DND-41 (cell line): ENCODE measurements around the gene KCNT2.

Experiments used
- ATAC-seq: fragments of 200-7000 bp; cut with Tn5 transposase; 3 replicates; pipeline ENCODE4 v1.9.1; 2021; ENCODE audit warnings: low read depth; ENCODE audit not compliant: insufficient read depth
- DNase-seq: peaks from one replicate; pipeline ENCODE4 v3.0.0-alpha.2; 2020
- H2AFZ ChIP-seq: 2 replicates; pipeline ENCODE4 v1.6.0; 2012; ENCODE audit warnings: low read depth, low read length
- H3K27ac ChIP-seq: 2 replicates; pipeline ENCODE4 v1.5.1; 2012; ENCODE audit warnings: low read length, inconsistent platforms
- H3K27me3 ChIP-seq: fragments of 200-600 bp; sonication (generic); 2 replicates; pipeline ENCODE4 v1.6.0; 2012; ENCODE audit warnings: low read length, mild to moderate bottlenecking, inconsistent platforms; ENCODE audit not compliant: insufficient read depth, poor library complexity
- H3K36me3 ChIP-seq: 2 replicates; pipeline ENCODE4 v1.5.1; 2012; ENCODE audit warnings: low read length, inconsistent platforms; ENCODE audit not compliant: insufficient read depth
- H3K4me1 ChIP-seq: 2 replicates; pipeline ENCODE4 v1.5.1; 2012; ENCODE audit warnings: mild to moderate bottlenecking, low read length; ENCODE audit not compliant: insufficient read depth
- H3K4me2 ChIP-seq: 2 replicates; pipeline ENCODE4 v1.6.0; 2012; ENCODE audit warnings: mild to moderate bottlenecking, moderate library complexity, low read length, inconsistent platforms; ENCODE audit not compliant: insufficient read depth
- H3K4me3 ChIP-seq, 2 experiments: fragments of 200-600 bp in 1 of 2; shearing (Covaris generic) in 1 of 2; 2 replicates each; pipeline ENCODE4 v1.5.1; 2012 to 2016; ENCODE audit warnings: inconsistent platforms in 2 of 2, low read length in 2 of 2, mild to moderate bottlenecking in 2 of 2, low read depth in 1 of 2, moderate library complexity in 1 of 2
- H3K79me2 ChIP-seq: 2 replicates; pipeline ENCODE4 v1.6.0; 2012; ENCODE audit warnings: low read length, inconsistent platforms; ENCODE audit not compliant: insufficient read depth
- H3K9ac ChIP-seq: 2 replicates; pipeline ENCODE4 v1.6.0; 2012; ENCODE audit warnings: low read depth, mild to moderate bottlenecking, inconsistent platforms, low read length, moderate library complexity
- H3K9me3 ChIP-seq: 2 replicates; pipeline ENCODE4 v1.5.1; 2012; ENCODE audit warnings: low read length, moderate library complexity, mild to moderate bottlenecking, inconsistent platforms; ENCODE audit not compliant: insufficient read depth, severe bottlenecking
- H4K20me1 ChIP-seq: 2 replicates; pipeline ENCODE4 v1.6.0; 2012; ENCODE audit warnings: low read length; ENCODE audit not compliant: insufficient read depth
- EZH2 ChIP-seq: IDR thresholded peaks from 3 replicates; pipeline ENCODE4 v1.6.1; 2012; ENCODE audit warnings: borderline replicate concordance, low read depth, mild to moderate bottlenecking, moderate library complexity, low read length, inconsistent platforms; ENCODE audit not compliant: severe bottlenecking
- TF ChIP-seq, protein P1 (sequence below): IDR thresholded peaks from 2 replicates; pipeline ENCODE4 v1.5.1; 2012; ENCODE audit warnings: borderline replicate concordance, low read length, moderate library complexity, mild to moderate bottlenecking; ENCODE audit not compliant: poor library complexity, severe bottlenecking; ENCODE audit errors: extremely low read depth

KCNT2 gene

DNA sequence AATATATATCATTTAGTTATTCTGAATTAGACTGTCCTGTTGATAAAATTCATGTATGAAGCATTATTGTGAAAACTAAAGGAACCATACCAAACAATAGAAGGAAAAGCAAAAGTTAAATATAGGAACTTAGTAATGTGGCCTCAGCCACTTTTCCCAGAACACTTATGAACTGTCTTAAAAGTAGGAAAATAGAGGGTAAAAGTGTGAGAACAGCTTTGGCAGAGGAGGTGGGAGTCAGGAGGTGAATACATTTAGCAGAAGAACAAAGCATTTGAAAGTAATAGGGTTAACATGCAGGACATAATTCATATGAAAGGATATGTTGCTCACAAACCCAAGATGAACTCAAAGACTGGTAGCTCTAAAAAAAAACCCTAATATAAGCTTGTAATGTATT, 121.9 kb downstream of the KCNT2 start:
- H3K4me1 ChIP-seq: no peaks in the 10 kb centered on the region
- no peak overlapping the region for H2AFZ ChIP-seq
- no peak overlapping the region for H3K9ac ChIP-seq
- DNase-seq: no peak
- no peaks in the 10 kb centered on the region for H4K20me1 ChIP-seq
- no peak overlapping the region for H3K4me3 ChIP-seq
- TF ChIP-seq EZH2: no peak
- TF ChIP-seq, protein P1, sequence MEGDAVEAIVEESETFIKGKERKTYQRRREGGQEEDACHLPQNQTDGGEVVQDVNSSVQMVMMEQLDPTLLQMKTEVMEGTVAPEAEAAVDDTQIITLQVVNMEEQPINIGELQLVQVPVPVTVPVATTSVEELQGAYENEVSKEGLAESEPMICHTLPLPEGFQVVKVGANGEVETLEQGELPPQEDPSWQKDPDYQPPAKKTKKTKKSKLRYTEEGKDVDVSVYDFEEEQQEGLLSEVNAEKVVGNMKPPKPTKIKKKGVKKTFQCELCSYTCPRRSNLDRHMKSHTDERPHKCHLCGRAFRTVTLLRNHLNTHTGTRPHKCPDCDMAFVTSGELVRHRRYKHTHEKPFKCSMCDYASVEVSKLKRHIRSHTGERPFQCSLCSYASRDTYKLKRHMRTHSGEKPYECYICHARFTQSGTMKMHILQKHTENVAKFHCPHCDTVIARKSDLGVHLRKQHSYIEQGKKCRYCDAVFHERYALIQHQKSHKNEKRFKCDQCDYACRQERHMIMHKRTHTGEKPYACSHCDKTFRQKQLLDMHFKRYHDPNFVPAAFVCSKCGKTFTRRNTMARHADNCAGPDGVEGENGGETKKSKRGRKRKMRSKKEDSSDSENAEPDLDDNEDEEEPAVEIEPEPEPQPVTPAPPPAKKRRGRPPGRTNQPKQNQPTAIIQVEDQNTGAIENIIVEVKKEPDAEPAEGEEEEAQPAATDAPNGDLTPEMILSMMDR: no peak
- ATAC-seq: no peak
- H3K79me2 ChIP-seq: no peaks in the 10 kb centered on the region
- no peaks in the 10 kb centered on the region for H3K27me3 ChIP-seq
- no peak overlapping the region for H3K27ac ChIP-seq
- H3K4me2 ChIP-seq: no peak overlapping the region
- H3K36me3 ChIP-seq: no peaks in the 10 kb centered on the region
- H3K9me3 ChIP-seq: no peaks in the 10 kb centered on the region

DNA sequence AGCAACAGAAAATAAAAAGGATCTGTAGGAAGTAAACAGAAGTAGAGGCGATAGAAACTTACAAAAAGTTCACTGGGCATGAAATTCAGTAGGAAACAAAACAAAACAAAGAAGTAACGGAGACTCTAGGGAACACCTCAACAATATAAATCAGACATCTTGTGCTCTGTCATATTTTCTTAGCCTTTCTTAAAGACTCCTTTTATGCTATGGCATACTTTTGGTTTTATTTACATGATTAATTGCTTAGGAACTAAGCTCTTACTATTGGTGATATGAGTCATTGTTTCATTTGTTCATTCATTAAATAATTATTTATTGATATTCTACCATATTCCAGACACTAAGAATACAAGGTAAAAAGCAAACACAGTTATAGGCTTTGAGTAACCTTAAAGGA, 126.6 kb downstream of the KCNT2 start:
- no peaks in the 10 kb centered on the region for H3K36me3 ChIP-seq
- H3K4me3 ChIP-seq: no peak overlapping the region
- H3K27ac ChIP-seq: no peak overlapping the region
- H2AFZ ChIP-seq: no peak overlapping the region
- no peak overlapping the region for H3K4me2 ChIP-seq
- DNase-seq (no peak), ATAC-seq (no peak)
- TF ChIP-seq, protein P1: no peak
- TF ChIP-seq EZH2: no peak
- H3K79me2 ChIP-seq: no peaks in the 10 kb centered on the region
- H3K9ac ChIP-seq: no peak overlapping the region
- no peaks in the 10 kb centered on the region for H3K27me3 ChIP-seq
- H3K4me1 ChIP-seq: no peaks in the 10 kb centered on the region
- no peaks in the 10 kb centered on the region for H4K20me1 ChIP-seq
- H3K9me3 ChIP-seq: no peaks in the 10 kb centered on the region

DNA sequence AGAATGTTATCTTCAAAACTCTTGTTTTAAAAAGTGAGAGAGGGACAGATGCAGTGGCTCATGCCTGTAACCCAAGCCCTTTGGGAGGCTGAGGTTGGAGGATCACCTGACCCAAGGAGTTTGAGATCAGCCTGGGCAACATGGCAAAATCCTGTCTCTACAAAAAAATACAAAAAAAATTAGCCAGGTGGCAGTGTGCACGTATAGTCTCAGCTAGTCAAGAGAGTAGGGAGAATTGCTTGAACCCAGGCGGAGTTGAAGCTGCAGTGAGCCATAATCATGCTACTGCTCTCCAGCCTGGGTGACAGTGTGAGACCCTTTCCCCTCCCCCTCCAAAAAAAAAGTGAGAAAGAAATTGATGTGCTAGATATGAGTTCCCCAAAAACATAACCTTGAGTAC, 131.0 kb downstream of the KCNT2 start:
- Histone ChIP-seq H3K9me3 (no peaks in the 10 kb centered on the region), H3K36me3 (no peaks in the 10 kb centered on the region), H3K27ac (no peak overlapping the region), H4K20me1 (no peaks in the 10 kb centered on the region), H3K4me2 (no peak overlapping the region), H2AFZ (no peak overlapping the region), H3K9ac (no peak overlapping the region), H3K4me3 (no peak overlapping the region), H3K79me2 (no peaks in the 10 kb centered on the region), H3K4me1 (no peaks in the 10 kb centered on the region), H3K27me3 (no peaks in the 10 kb centered on the region)
- ATAC-seq: no peak; the same call in 2 of the 3 replicates
- DNase-seq: no peak
- no peak for TF ChIP-seq EZH2

DNA sequence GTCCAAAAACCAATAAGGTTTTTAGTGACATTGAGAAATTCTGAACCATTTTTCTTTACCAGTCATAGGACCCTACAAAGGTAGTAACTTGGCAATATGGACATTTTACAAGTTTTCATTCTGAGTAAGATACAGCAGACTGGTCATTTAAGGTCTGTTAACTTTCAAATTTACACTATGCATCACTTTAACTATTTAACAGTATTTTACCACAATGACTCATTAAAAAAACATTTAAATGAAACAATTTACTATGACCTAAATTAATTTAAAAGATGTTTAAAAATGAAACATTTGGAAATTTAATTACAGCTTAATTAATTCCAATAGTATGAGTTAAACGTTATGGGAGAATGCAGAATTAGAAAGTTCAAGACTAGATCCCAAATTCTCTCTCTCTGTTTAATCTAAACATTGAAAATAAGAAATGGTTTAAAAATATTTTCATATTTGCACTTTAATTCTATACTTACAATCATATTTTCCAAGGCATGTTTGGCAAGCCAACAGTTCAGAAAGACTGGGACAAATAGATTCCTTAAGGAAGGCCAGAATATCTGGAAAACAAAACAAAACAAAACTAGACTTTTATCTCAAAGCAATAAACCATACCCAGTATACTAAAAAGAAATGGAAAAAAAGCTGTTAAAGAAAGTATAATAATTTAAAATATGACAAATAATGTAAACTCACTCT, 140.9 kb downstream of the KCNT2 start:
- no peak for ATAC-seq
- no peak overlapping the region for H3K4me3 ChIP-seq
- TF ChIP-seq, protein P1: no peak
- TF ChIP-seq EZH2: no peak
- H3K4me1 ChIP-seq: no peaks in the 10 kb centered on the region
- H3K9ac ChIP-seq: no peak overlapping the region
- no peak overlapping the region for H3K4me2 ChIP-seq
- no peak for DNase-seq
- no peaks in the 10 kb centered on the region for H3K27me3 ChIP-seq
- H4K20me1 ChIP-seq: no peaks in the 10 kb centered on the region
- H3K9me3 ChIP-seq: no peaks in the 10 kb centered on the region
- H3K27ac ChIP-seq: no peak overlapping the region
- H3K79me2 ChIP-seq: no peaks in the 10 kb centered on the region
- no peaks in the 10 kb centered on the region for H3K36me3 ChIP-seq
- no peak overlapping the region for H2AFZ ChIP-seq
